Epidermal melanocyte (primary cell): ENCODE data around the gene TBCD.

Source experiments
- DNase-seq: peaks from one replicate; pipeline ENCODE4 v3.0.0; 2011; ENCODE audit warnings: low spot score; ENCODE audit not compliant: insufficient read length

The TBCD gene

GRCh38 chr17:82831041-82831817, 79.4 kb downstream of the TBCD start:
- no peak for DNase-seq

GRCh38 chr17:82831818-82832200, 79.9 kb downstream of the TBCD start:
- no peak for DNase-seq

- no peak for DNase-seq
Observed at GRCh38 chr17:82832411-82832810, 80.5 kb downstream of the TBCD start.

- no peak for DNase-seq
Observed at GRCh38 chr17:82832881-82833475, 81.1 kb downstream of the TBCD start.

GRCh38 chr17:82835122-82835521, 83.3 kb downstream of the TBCD start:
- DNase-seq = no peak

- DNase-seq = no peak
Observed at GRCh38 chr17:82835766-82836512, 84.1 kb downstream of the TBCD start.

- DNase-seq = no peak
Observed at GRCh38 chr17:82836823-82837357, 85.0 kb downstream of the TBCD start.

GRCh38 chr17:82837586-82838320, 85.9 kb downstream of the TBCD start:
- DNase-seq = no peak

- DNase-seq = no peak
Observed at GRCh38 chr17:82838386-82839063, 86.7 kb downstream of the TBCD start.

GRCh38 chr17:82839617-82840292, 87.9 kb downstream of the TBCD start, which contains the start of gene ZNF750:
TSS of gene ZNF750 (minus strand) at chr17:82840022. CDS start at chr17:82832454, 7,568 bp downstream.
- no peak for DNase-seq

- no peak for DNase-seq
Observed at GRCh38 chr17:82840431-82840831, 88.6 kb downstream of the TBCD start.

- DNase-seq = no peak
Observed at GRCh38 chr17:82841921-82842596, 90.2 kb downstream of the TBCD start.

GRCh38 chr17:82843904-82844680, 92.2 kb downstream of the TBCD start:
- no peak for DNase-seq

- no peak for DNase-seq
Observed at GRCh38 chr17:82844796-82845162, 92.9 kb downstream of the TBCD start.

- no peak for DNase-seq
Observed at GRCh38 chr17:82845163-82845807, 93.4 kb downstream of the TBCD start.

GRCh38 chr17:82846061-82846691, 94.3 kb downstream of the TBCD start:
- DNase-seq = no peak

GRCh38 chr17:82848022-82848592, 96.2 kb downstream of the TBCD start:
- no peak for DNase-seq
